HG03280 (cell line): ENCODE data around the gene FASTK.
"Not testable (repeated sequence)": the region's sequence is repeated elsewhere in the genome, so short reads cannot be mapped to it uniquely, and the experiment has no call there.

Source experiments
- ATAC-seq: cut with Tn5 transposase; IDR thresholded peaks from one replicate; pipeline ENCODE4 v1.9.1; 2021; ENCODE audit warnings: mild to moderate bottlenecking, moderate library complexity; ENCODE audit not compliant: unreplicated experiment

FASTK gene

DNA sequence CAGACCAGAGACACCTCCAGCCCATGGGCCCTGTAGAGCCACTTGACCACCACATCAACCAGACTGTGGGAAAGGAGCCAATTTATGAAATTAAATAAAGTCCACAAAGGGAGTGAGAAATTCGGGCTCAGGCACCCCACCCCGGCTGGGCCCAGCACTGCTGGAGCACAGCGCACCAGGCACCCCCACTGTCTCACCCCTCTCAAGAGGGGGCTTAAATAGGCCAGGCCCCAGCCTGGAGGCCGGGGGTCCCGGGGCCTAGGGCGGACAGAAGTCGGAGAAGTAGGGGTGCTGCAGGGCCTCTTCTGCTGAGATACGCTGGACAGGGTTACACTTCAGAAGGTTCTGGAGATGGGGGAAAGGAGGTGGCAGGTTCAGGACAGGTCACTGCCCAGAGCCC lies 26.9 kb downstream of the FASTK start:
- no peak for ATAC-seq

DNA sequence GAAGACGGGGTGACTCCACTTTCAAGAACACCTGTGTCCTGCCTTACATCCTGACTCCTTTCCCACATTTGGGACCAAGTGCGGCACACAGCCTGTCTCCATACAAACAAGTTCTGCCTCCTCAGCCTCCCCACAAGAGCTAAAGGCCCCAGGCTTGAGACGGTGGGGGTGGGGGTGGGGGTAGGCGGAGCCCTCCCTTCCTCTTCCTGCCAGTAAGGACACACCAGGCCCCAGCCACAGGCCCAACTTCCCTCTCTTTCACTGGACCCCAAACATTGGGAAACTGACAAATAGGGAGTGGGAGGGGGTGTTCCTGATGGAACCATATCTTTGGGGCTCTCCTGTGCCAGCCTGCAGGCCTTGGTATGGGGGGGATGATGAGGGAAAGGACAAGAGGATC lies 27.5 kb downstream of the FASTK start:
- ATAC-seq: no peak

GRCh38 chr7:151051108-151051507 lies 29.5 kb downstream of the FASTK start:
- no peak for ATAC-seq

- no peak for ATAC-seq
Observed at GRCh38 chr7:151048911-151049463, 31.6 kb downstream of the FASTK start.

GRCh38 chr7:151047976-151048815 lies 32.4 kb downstream of the FASTK start, which contains the start of gene ASIC3:
ASIC3 (plus strand) TSS chr7:151048531; CDS start chr7:151048886, 355 bp downstream.
- ATAC-seq: no peak

GRCh38 chr7:151046603-151047573 lies 33.7 kb downstream of the FASTK start:
- no peak for ATAC-seq

DNA sequence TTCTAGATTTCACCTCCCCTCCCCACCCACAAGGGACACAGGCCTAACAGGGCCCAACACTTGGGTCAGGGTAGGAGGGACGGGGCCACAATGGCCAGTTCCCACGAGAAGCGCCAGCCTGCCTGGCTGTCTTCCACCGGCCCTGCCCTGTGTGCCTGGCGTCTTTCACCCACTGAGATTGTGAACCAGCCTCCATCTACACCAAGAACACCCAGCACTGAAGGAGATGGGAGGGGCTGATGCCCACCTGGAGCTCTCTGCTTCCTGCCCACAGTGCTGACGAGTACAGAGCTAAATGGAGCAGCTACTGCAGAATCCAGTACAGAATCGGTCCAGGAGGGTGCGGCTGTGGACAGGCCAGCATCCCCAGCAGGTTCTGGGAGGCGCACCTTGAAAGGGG lies 34.6 kb downstream of the FASTK start:
- ATAC-seq: no peak

DNA sequence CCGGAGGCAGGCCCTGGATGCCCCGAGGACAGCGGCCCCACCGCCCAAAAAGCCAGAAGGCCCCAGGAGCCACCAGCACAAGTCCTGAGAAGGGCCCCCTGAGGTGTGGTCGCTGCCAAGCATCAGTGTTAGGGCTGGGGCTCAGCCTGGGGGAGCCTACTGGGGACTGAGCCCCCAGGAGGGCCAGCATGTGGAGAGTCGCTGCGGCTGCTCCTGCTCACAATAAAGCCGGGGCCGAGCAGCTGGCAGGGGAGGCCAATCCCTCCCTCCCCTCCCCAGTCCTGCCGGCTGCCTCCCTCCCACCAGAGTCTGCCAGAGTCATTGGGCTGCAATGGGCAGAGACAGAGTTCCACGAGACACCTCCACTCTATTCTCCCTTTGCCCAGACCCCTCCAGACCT lies 35.3 kb downstream of the FASTK start:
- ATAC-seq: no peak

DNA sequence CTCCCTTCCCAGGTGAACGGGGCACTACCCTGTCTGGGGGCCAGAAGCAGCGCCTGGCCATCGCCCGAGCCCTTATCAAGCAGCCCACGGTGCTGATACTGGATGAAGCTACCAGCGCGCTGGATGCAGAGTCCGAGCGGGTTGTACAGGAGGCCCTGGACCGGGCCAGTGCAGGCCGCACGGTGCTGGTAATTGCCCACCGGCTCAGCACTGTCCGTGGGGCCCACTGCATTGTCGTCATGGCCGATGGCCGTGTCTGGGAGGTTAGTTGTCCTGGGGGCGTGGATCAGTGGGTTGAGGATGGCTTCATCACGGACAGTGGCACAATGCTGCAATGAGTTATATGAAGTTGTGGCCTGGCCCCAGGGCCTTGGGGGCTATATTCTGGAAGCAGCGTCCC lies 36.6 kb downstream of the FASTK start:
- no peak for ATAC-seq

DNA sequence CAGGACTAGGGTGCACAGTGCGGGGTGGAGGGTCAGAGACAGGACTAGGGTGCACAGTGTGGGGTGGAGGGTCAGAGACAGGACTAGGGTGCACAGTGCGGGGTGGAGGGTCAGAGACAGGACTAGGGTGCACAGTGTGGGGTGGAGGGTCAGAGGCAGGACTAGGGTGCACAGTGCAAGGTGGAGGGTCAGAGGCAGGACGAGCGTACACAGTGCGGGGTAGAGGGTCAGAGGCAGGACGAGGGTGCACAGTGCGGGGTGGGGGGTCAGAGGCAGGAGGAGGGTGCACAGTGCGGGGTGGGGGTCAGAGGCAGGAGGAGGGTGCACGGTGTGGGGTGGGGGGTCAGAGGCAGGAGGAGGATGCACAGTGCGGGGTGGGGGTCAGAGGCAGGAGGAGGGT lies 37.2 kb downstream of the FASTK start:
- ATAC-seq: not testable (repeated sequence)

GRCh38 chr7:151040616-151041375 lies 39.8 kb downstream of the FASTK start:
- no peak for ATAC-seq

DNA sequence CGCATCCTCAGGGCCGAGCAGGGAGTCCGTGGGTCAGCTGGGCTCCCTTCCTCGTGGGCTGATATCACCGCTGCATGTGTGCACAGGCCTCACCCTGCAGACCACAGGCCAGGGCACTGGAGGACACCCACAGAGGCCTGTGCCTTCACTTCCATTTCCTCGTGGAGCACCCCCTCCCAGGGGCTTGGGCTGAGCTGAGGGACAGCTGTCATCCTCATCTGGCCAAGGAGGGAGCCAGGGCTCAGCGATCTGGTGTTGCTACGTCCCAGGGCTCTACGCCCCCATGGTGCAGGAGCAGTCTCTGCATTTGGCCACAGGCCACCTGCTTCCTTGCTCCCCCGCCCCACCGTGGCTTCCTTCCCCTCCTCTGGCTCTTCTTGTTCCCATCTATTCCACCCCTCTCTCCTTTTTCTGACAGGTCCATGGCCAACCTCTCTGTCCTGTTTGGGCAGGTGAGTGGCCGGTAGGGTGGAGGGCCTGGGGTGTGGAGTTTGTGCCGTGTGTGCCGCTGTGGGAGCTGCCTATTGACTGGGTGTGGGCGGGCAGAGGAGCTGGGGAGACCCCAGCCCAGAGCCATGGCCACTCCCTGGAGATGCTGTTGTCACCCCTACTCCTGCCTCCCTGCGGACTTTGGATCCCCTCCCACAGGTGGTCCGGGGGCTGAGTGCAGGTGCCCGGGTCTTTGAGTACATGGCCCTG lies 40.6 kb downstream of the FASTK start:
- no peak for ATAC-seq

- ATAC-seq: no peak
Observed at GRCh38 chr7:151038951-151039849, 41.4 kb downstream of the FASTK start.

DNA sequence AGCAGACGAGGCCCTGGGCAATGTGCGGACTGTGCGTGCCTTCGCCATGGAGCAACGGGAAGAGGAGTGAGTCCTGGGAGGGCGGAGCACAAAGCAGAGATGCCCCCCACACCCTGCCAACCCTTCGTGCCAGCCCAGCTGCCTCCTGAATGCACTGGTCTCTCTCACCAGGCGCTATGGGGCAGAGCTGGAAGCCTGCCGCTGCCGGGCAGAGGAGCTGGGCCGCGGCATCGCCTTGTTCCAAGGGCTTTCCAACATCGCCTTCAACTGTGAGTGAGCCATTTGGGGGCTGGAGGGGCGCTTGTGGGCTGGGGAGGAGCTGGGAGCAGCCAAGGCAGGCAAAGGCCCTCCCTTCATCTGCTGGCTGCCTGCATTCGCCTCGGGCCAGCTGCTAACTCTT lies 44.7 kb downstream of the FASTK start:
- no peak for ATAC-seq

DNA sequence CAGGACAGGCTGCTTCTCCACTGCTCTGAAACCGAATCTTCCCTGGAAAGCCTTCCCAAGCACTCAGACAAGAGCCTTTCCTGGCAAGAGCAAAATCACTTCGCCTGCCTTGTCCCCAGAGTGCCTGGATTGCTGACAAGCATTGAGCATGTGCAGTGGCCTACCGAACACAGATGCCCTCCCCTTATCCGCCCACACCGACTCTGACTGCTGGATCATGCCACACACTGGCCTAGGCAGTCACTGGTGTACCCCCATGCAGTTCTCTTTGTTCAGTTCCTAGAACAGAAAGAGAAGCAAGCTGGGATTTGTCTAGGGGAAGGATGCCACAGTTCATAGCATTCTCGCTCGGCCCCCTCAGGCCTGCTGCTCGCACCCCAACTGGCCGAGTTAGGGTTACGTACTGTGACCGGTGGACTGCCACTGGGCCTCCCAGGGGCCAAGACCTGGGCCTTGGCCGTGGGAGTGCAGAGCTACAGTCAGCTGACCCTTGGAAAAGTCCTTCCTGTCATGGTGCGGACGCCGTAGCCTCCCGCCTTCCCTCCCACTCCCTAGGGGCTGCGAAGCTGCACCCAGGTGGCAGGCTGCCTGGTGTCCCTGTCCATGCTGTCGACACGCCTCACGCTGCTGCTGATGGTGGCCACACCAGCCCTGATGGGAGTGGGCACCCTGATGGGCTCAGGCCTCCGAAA lies 45.4 kb downstream of the FASTK start:
- ATAC-seq: no peak

- ATAC-seq: no peak
Observed at GRCh38 chr7:151034312-151035025, 46.1 kb downstream of the FASTK start.

DNA sequence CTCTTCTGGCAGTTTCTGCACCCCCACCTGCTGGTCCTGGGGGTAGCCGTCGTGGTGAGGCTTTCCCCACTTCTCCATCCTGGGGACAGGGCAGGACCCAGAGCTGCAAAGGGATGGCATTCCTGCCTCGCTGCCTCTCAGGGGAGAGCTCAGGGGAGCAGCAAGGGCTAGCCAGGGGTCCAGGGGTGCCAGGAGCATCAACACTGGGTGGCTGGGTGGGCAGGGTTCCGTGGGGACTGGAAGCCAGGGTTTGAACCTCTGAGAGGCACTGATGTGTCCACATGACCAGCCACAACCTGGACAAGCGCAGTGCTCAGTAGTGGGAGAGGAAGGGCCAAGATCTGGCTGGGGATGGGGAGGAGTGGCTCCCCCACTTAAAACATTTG lies 46.8 kb downstream of the FASTK start:
- ATAC-seq: no peak
